ENCODE results near the gene CHRD. TPM values are rescaled to one million over a fixed set of nuclear protein-coding genes. Genes with fewer than 3 reads are reported as not detected.

The CHRD gene
- total RNA-seq, 1 donor from 2014 or later = 47.1 TPM

GRCh38 chr3:184366619-184367289, 13.1 kb upstream of the CHRD start:
- peaks cover 5% of the 10 kb centered on the region for H3K27me3 Mint-ChIP-seq (ENCODE audit: unreplicated experiment)
- no peaks in the 10 kb centered on the region for H3K36me3 Mint-ChIP-seq (ENCODE audit: unreplicated experiment)
- H3K9me3 Mint-ChIP-seq (ENCODE audit: unreplicated experiment) = peaks cover 8% of the 10 kb centered on the region
- peaks cover 2% of the 10 kb centered on the region for H3K4me1 Mint-ChIP-seq (ENCODE audit: low read depth, unreplicated experiment)
- no peak overlapping the region for H3K4me3 Mint-ChIP-seq (ENCODE audit: unreplicated experiment)
- DNase-seq = no peak
- no peak for TF ChIP-seq CTCF (IDR thresholded peaks at IDR 0.05; ENCODE audit: partially characterized antibody, unreplicated experiment)
- no peak overlapping the region for H3K27ac Mint-ChIP-seq (ENCODE audit: unreplicated experiment)

- Mint-ChIP-seq H3K27me3 (ENCODE audit: unreplicated experiment) (peaks cover 2% of the 10 kb centered on the region), H3K4me3 (ENCODE audit: unreplicated experiment) (no peak overlapping the region), H3K36me3 (ENCODE audit: unreplicated experiment) (no peaks in the 10 kb centered on the region), H3K4me1 (ENCODE audit: low read depth, unreplicated experiment) (peaks cover 9% of the 10 kb centered on the region), H3K27ac (ENCODE audit: unreplicated experiment) (no peak overlapping the region), H3K9me3 (ENCODE audit: unreplicated experiment) (peaks cover 6% of the 10 kb centered on the region)
- DNase-seq = no peak
- TF ChIP-seq CTCF (IDR thresholded peaks at IDR 0.05; ENCODE audit: partially characterized antibody, unreplicated experiment) = no peak
These were observed 11.7 kb upstream of the CHRD start for GRCh38 chr3:184368116-184368515.

GRCh38 chr3:184368586-184369183, 11.2 kb upstream of the CHRD start:
- no peak for DNase-seq
- Mint-ChIP-seq H3K4me3 (ENCODE audit: unreplicated experiment) (no peak overlapping the region), H3K36me3 (ENCODE audit: unreplicated experiment) (no peaks in the 10 kb centered on the region), H3K27me3 (ENCODE audit: unreplicated experiment) (peaks cover 3% of the 10 kb centered on the region), H3K4me1 (ENCODE audit: low read depth, unreplicated experiment) (peaks cover 9% of the 10 kb centered on the region), H3K27ac (ENCODE audit: unreplicated experiment) (no peak overlapping the region), H3K9me3 (ENCODE audit: unreplicated experiment) (peaks cover under 1% of the 10 kb centered on the region)
- no peak for TF ChIP-seq CTCF (IDR thresholded peaks at IDR 0.05; ENCODE audit: partially characterized antibody, unreplicated experiment)

GRCh38 chr3:184371570-184372018, 8.3 kb upstream of the CHRD start:
- Mint-ChIP-seq H3K27me3 (ENCODE audit: unreplicated experiment) (peaks cover 2% of the 10 kb centered on the region), H3K27ac (ENCODE audit: unreplicated experiment) (peak overlapping the region; percentile 25), H3K36me3 (ENCODE audit: unreplicated experiment) (no peaks in the 10 kb centered on the region), H3K9me3 (ENCODE audit: unreplicated experiment) (peaks cover 3% of the 10 kb centered on the region), H3K4me1 (ENCODE audit: low read depth, unreplicated experiment) (peaks cover 9% of the 10 kb centered on the region), H3K4me3 (ENCODE audit: unreplicated experiment) (no peak overlapping the region)
- DNase-seq = peak; percentile 80
- peak; percentile 86 for TF ChIP-seq CTCF (IDR thresholded peaks at IDR 0.05; ENCODE audit: partially characterized antibody, unreplicated experiment)

- H3K27me3 Mint-ChIP-seq (ENCODE audit: unreplicated experiment) = peaks cover 5% of the 10 kb centered on the region
- H3K27ac Mint-ChIP-seq (ENCODE audit: unreplicated experiment) = no peak overlapping the region
- H3K9me3 Mint-ChIP-seq (ENCODE audit: unreplicated experiment) = peaks cover 3% of the 10 kb centered on the region
- DNase-seq = no peak
- peaks cover 9% of the 10 kb centered on the region for H3K4me1 Mint-ChIP-seq (ENCODE audit: low read depth, unreplicated experiment)
- TF ChIP-seq CTCF (IDR thresholded peaks at IDR 0.05; ENCODE audit: partially characterized antibody, unreplicated experiment) = no peak
- no peaks in the 10 kb centered on the region for H3K36me3 Mint-ChIP-seq (ENCODE audit: unreplicated experiment)
- H3K4me3 Mint-ChIP-seq (ENCODE audit: unreplicated experiment) = no peak overlapping the region
These were observed 7.5 kb upstream of the CHRD start for GRCh38 chr3:184372296-184372821.
